Natural killer cell (primary cell): ENCODE results near the gene GDA. TPM values are rescaled to one million over a fixed set of nuclear protein-coding genes. Genes with fewer than 3 reads are reported as not detected.
"Not testable (repeated sequence)": the region's sequence is repeated elsewhere in the genome, so short reads cannot be mapped to it uniquely, and the experiment has no call there.

ENCODE experiments used
- ATAC-seq, 3 donors: fragments of 150-1000 bp in 2 of 3; fragments of 200-7000 bp in 1 of 3; cut with Tn5 transposase; 1 replicate in 1 of 3; 2 replicates in 2 of 3; pipeline ENCODE4 v1.10.0; 2021; ENCODE audit warnings: mild to moderate bottlenecking in 2 of 3, moderate library complexity in 2 of 3
- DNase-seq, 2 donors: peaks; one replicate each; pipeline versions ENCODE4 v3.0.0 to v3.0.0-alpha.2; 2013 to 2021; ENCODE audit warnings: mixed read lengths in 1 of 2
- H3K27ac ChIP-seq: one replicate; pipeline ENCODE4 v1.5.1; 2013; ENCODE audit warnings: mild to moderate bottlenecking, low read length
- H3K27me3 ChIP-seq: one replicate; pipeline ENCODE4 v1.6.1; 2013; ENCODE audit warnings: low read length; ENCODE audit not compliant: control insufficient read depth, insufficient read depth
- H3K36me3 ChIP-seq: one replicate; pipeline ENCODE4 v1.6.1; 2013; ENCODE audit warnings: low read length; ENCODE audit not compliant: control insufficient read depth, insufficient read depth
- H3K4me1 ChIP-seq: one replicate; pipeline ENCODE4 v1.6.1; 2013; ENCODE audit warnings: low read length; ENCODE audit not compliant: control insufficient read depth, insufficient read depth
- H3K4me3 ChIP-seq: one replicate; pipeline ENCODE4 v1.5.1; 2013; ENCODE audit warnings: low read length
- H3K9me3 ChIP-seq: one replicate; pipeline ENCODE4 v1.6.1; 2013; ENCODE audit warnings: low read length; ENCODE audit not compliant: control insufficient read depth, insufficient read depth
- H3K27ac Mint-ChIP-seq, 2 donors: one replicate each; pipeline ENCODE4 v1.8.0; 2022; ENCODE audit warnings: mild to moderate bottlenecking in 2 of 2, mixed read lengths in 2 of 2, moderate library complexity in 1 of 2
- H3K27me3 Mint-ChIP-seq, 2 donors: one replicate each; pipeline ENCODE4 v1.8.0; 2022; ENCODE audit warnings: low read depth in 2 of 2, mixed read lengths in 2 of 2
- H3K36me3 Mint-ChIP-seq: one replicate; pipeline ENCODE4 v1.8.0; 2022; ENCODE audit warnings: mixed read lengths
- H3K4me1 Mint-ChIP-seq, 2 donors: one replicate each; pipeline ENCODE4 v1.8.0; 2022; ENCODE audit warnings: mixed read lengths in 2 of 2
- H3K4me3 Mint-ChIP-seq: one replicate; pipeline ENCODE4 v1.8.0; 2022; ENCODE audit warnings: mild to moderate bottlenecking, moderate library complexity, mixed read lengths
- H3K9me3 Mint-ChIP-seq, 2 donors: one replicate each; pipeline ENCODE4 v1.8.0; 2022; ENCODE audit warnings: mixed read lengths in 2 of 2
- WGBS: methylation state at CpG from one replicate; pipeline ENCODE4 v1.1.7; 2013; ENCODE audit warnings: missing lambda C conversion rate; ENCODE audit not compliant: insufficient coverage; 5-methylcytosine and 5-hydroxymethylcytosine counted together
- intact Hi-C: fragments of 100-400 bp; cut with micrococcal nuclease; formaldehyde crosslinking; loops from one replicate; pipeline ENCODE4 v1.14.2; 2022
- total RNA-seq, 4 donors: library from RNA; stranded (reverse); fragments of 120-200 nt in 1 of 4; gene quantifications; one replicate each; pipeline versions ENCODE4 v1.2.3 to v1.2.4, GENCODE V29; 2013 to 2022
- TF ChIP-seq, protein P1 (sequence below): fragments of 200-600 bp; IDR thresholded peaks from one replicate; pipeline ENCODE4 v1.8.0; 2022; ENCODE audit warnings: antibody characterized with exemption

The GDA gene
- total RNA-seq, 3 donors from 2014 or later (not counting 1 experiment from before 2014, with no cell fraction given) = not detected

GRCh38 chr9:72289401-72289800 is 140.2 kb downstream of the GDA start:
- Histone ChIP-seq H3K4me3 (no peak overlapping the region), H3K27me3 (no peaks in the 10 kb centered on the region), H3K4me1 (no peaks in the 10 kb centered on the region), H3K36me3 (no peaks in the 10 kb centered on the region), H3K27ac (no peak overlapping the region), H3K9me3 (no peaks in the 10 kb centered on the region)
- Mint-ChIP-seq H3K4me3 (no peak overlapping the region), H3K27me3 (peaks cover 0 to 10% of the 10 kb centered on the region in 2 donors), H3K36me3 (no peaks in the 10 kb centered on the region), H3K27ac (no peak overlapping the region), H3K4me1 (peaks cover 6% of the 10 kb centered on the region in 2 donors), H3K9me3 (no peaks in the 10 kb centered on the region)
- intact Hi-C loops = no loop called here
- 95% methylated on average over 2 of the region's 2 CpGs for WGBS
- no peak for DNase-seq
- TF ChIP-seq, protein P1, sequence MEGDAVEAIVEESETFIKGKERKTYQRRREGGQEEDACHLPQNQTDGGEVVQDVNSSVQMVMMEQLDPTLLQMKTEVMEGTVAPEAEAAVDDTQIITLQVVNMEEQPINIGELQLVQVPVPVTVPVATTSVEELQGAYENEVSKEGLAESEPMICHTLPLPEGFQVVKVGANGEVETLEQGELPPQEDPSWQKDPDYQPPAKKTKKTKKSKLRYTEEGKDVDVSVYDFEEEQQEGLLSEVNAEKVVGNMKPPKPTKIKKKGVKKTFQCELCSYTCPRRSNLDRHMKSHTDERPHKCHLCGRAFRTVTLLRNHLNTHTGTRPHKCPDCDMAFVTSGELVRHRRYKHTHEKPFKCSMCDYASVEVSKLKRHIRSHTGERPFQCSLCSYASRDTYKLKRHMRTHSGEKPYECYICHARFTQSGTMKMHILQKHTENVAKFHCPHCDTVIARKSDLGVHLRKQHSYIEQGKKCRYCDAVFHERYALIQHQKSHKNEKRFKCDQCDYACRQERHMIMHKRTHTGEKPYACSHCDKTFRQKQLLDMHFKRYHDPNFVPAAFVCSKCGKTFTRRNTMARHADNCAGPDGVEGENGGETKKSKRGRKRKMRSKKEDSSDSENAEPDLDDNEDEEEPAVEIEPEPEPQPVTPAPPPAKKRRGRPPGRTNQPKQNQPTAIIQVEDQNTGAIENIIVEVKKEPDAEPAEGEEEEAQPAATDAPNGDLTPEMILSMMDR = no peak
- ATAC-seq = no peak

DNA sequence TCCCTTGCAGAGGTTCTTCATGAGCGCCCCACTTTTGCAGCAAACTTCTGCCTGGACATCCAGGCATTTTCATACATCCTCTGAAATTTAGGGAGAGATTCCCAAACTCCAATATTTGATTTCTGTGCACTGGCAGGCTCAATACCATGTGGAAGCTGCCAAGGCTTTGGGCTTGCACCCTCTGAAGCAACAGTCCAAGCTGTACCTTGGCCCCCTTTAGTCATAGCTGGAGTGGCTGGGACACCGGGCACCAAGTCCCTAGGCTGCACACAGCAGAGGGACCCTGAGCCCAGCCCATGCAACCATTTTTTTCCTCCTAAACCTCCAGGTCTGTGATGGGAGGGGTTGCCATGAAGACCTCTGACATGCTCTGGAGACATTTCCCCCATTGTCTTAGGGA is 141.1 kb downstream of the GDA start:
- H3K27me3 ChIP-seq = no peaks in the 10 kb centered on the region
- H3K4me1 ChIP-seq = no peaks in the 10 kb centered on the region
- DNase-seq = no peak
- TF ChIP-seq, protein P1 = no peak
- no peak overlapping the region for H3K27ac ChIP-seq
- no peaks in the 10 kb centered on the region for H3K9me3 ChIP-seq
- ATAC-seq = no peak
- H3K4me3 Mint-ChIP-seq = no peak overlapping the region
- H3K4me3 ChIP-seq = no peak overlapping the region
- no peaks in the 10 kb centered on the region for H3K9me3 Mint-ChIP-seq
- no peaks in the 10 kb centered on the region for H3K36me3 ChIP-seq
- WGBS = 94% methylated on average over 2 of the region's 2 CpGs
- intact Hi-C loops = no loop called here
- peaks cover 0 to 7% of the 10 kb centered on the region in 2 donors for H3K27me3 Mint-ChIP-seq
- no peaks in the 10 kb centered on the region for H3K36me3 Mint-ChIP-seq
- H3K27ac Mint-ChIP-seq = no peak overlapping the region
- H3K4me1 Mint-ChIP-seq = peaks cover 6% of the 10 kb centered on the region in 2 donors

DNA sequence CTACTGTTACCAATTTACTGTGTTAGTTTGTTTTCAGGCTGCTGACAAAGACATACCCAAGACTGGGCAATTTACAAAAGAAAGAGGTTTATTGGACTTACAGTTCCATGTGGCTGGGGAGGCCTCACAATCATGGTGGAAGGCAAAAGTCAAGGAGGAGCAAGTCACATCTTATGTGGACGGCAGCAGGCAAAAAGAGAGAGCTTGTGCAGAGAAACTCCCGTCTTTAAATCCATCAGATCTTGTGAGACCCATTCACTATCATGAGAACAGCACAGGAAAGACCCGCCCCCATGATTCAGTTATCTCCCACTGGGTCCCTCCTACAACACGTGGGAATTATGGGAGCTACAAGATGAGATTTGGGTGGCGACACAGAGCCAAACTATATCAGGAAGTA is 142.3 kb downstream of the GDA start:
- WGBS = 82% methylated on average over 5 of the region's 5 CpGs
- H3K36me3 Mint-ChIP-seq, H3K36me3 ChIP-seq, intact Hi-C loops, H3K4me3 Mint-ChIP-seq, H3K9me3 Mint-ChIP-seq, H3K27me3 Mint-ChIP-seq, H3K4me3 ChIP-seq, DNase-seq, H3K27ac Mint-ChIP-seq, ATAC-seq, H3K4me1 Mint-ChIP-seq, H3K27me3 ChIP-seq, H3K4me1 ChIP-seq, H3K27ac ChIP-seq, H3K9me3 ChIP-seq: not testable (repeated sequence)

GRCh38 chr9:72292256-72292682 is 143.0 kb downstream of the GDA start:
- no peaks in the 10 kb centered on the region for H3K9me3 Mint-ChIP-seq
- H3K4me3 Mint-ChIP-seq = no peak overlapping the region
- no peaks in the 10 kb centered on the region for H3K36me3 Mint-ChIP-seq
- intact Hi-C loops = loop anchor here (1.0 kb wide), 1 partner anchor 300 kb away; no protein-coding TSS in a partner anchor
- Histone ChIP-seq H3K4me1 (no peaks in the 10 kb centered on the region), H3K27ac (no peak overlapping the region), H3K36me3 (no peaks in the 10 kb centered on the region), H3K27me3 (no peaks in the 10 kb centered on the region), H3K4me3 (no peak overlapping the region), H3K9me3 (no peaks in the 10 kb centered on the region)
- WGBS = 75% methylated on average over 1 of the region's 2 CpGs
- ATAC-seq (peak in 2 of 3 donors; percentile 49 to 50), DNase-seq (peak in 1 of 2 donors; percentile 56)
- H3K4me1 Mint-ChIP-seq = peaks cover 6% of the 10 kb centered on the region in 2 donors
- H3K27ac Mint-ChIP-seq = no peak overlapping the region
- TF ChIP-seq, protein P1 = peak; percentile 75
- peaks cover 0 to 7% of the 10 kb centered on the region in 2 donors for H3K27me3 Mint-ChIP-seq
